ENCODE measurements around the gene PDZRN3. TPM values are rescaled to one million over a fixed set of nuclear protein-coding genes. Genes with fewer than 3 reads are reported as not detected.

Gene PDZRN3
- total RNA-seq, 1 experiment from 2014 or later: 0.17 TPM

DNA sequence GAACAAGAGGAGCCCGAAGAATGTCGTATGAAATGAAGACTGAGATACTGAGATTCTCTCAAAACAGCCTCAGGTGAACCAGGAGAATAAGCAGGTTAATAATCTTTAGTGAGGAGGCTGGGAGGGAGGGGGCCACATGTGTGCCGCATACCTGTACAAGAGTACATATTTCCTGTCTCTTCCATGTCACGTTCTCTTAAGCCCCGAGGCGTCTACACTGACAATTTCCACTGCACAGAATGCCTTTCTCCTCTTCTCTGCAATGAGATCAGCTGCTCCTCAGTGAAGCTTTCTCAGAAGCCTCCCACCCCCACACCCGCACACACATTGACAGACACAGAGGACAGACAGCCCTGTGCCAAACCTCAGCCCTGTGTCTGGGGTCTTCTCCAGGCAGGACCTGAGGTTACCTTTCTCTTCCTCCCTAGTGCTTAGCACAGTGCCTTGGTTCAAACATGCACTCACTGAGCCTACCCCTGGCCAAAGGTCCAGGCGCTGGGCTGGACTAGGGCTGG, 55.4 kb downstream of the PDZRN3 start (continued):
- no peak for TF ChIP-seq ZBTB33 (IDR thresholded peaks at IDR 0.05; ENCODE audit: extremely low read depth, insufficient replicate concordance, low read length)
- no peak for TF ChIP-seq ZFX (IDR thresholded peaks at IDR 0.05)
- no peak for TF ChIP-seq POLR2A (IDR thresholded peaks at IDR 0.05; ENCODE audit: borderline replicate concordance, extremely low read depth, insufficient read depth, insufficient read length)

- ChIA-PET POLR2A (no interaction called here), CTCF (no interaction called here), RAD21 (ENCODE audit: low non-redundant PET in 1 of 2, low total read pairs in 2 of 2, uncharacterized antibody in 2 of 2, unreplicated experiment in 2 of 2) (no interaction called here)
- H3K9me2 ChIP-seq (ENCODE audit: insufficient read depth): no peaks in the 10 kb centered on the region
- no peaks in the 10 kb centered on the region for H3K9me3 ChIP-seq (ENCODE audit: control insufficient read depth in 1 of 2, insufficient read depth in 1 of 2, low read depth in 1 of 2, low read length in 2 of 2)
- H4K20me1 ChIP-seq (ENCODE audit: insufficient read depth): no peaks in the 10 kb centered on the region
- H3K4me1 ChIP-seq (ENCODE audit: control insufficient read depth in 1 of 2, insufficient read depth in 2 of 2, low read length in 2 of 2): no peaks in the 10 kb centered on the region
- intact Hi-C loops (cut with micrococcal nuclease): no loop called here
- BruUV-seq (replicated peaks): no TSS peak
- TF ChIP-seq SRF (IDR thresholded peaks at IDR 0.05; ENCODE audit: low read depth): no peak
- TF ChIP-seq SP1 (IDR thresholded peaks at IDR 0.05; ENCODE audit: low read depth): no peak
- TF ChIP-seq RAD21 (IDR thresholded peaks at IDR 0.05; ENCODE audit: low read depth): no peak
- no peak for TF ChIP-seq TCF7L2 (IDR thresholded peaks at IDR 0.05; ENCODE audit: borderline replicate concordance, extremely low read depth, insufficient read depth, insufficient read length)
- TF ChIP-seq, protein P1, sequence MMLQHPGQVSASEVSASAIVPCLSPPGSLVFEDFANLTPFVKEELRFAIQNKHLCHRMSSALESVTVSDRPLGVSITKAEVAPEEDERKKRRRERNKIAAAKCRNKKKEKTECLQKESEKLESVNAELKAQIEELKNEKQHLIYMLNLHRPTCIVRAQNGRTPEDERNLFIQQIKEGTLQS (IDR thresholded peaks at IDR 0.05): no peak
- TF ChIP-seq, protein P2, sequence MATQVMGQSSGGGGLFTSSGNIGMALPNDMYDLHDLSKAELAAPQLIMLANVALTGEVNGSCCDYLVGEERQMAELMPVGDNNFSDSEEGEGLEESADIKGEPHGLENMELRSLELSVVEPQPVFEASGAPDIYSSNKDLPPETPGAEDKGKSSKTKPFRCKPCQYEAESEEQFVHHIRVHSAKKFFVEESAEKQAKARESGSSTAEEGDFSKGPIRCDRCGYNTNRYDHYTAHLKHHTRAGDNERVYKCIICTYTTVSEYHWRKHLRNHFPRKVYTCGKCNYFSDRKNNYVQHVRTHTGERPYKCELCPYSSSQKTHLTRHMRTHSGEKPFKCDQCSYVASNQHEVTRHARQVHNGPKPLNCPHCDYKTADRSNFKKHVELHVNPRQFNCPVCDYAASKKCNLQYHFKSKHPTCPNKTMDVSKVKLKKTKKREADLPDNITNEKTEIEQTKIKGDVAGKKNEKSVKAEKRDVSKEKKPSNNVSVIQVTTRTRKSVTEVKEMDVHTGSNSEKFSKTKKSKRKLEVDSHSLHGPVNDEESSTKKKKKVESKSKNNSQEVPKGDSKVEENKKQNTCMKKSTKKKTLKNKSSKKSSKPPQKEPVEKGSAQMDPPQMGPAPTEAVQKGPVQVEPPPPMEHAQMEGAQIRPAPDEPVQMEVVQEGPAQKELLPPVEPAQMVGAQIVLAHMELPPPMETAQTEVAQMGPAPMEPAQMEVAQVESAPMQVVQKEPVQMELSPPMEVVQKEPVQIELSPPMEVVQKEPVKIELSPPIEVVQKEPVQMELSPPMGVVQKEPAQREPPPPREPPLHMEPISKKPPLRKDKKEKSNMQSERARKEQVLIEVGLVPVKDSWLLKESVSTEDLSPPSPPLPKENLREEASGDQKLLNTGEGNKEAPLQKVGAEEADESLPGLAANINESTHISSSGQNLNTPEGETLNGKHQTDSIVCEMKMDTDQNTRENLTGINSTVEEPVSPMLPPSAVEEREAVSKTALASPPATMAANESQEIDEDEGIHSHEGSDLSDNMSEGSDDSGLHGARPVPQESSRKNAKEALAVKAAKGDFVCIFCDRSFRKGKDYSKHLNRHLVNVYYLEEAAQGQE (IDR thresholded peaks at IDR 0.05; ENCODE audit: low read depth): no peak
- TF ChIP-seq EZH2phosphoT487 (IDR thresholded peaks at IDR 0.05; ENCODE audit: borderline replicate concordance): no peak
- no peak for TF ChIP-seq JUND (IDR thresholded peaks at IDR 0.05)
- TF ChIP-seq FOSL1 (IDR thresholded peaks at IDR 0.05; ENCODE audit: low read depth): no peak
- no peak for TF ChIP-seq POLR2A (IDR thresholded peaks at IDR 0.05; ENCODE audit: borderline replicate concordance, extremely low read depth, insufficient read depth, insufficient read length)
- no peak for TF ChIP-seq ZNF274 (IDR thresholded peaks at IDR 0.05; ENCODE audit: low read depth, low read length)
- no peak for TF ChIP-seq ELF1 (IDR thresholded peaks at IDR 0.05; ENCODE audit: borderline replicate concordance, low read depth)
- TF ChIP-seq ZBTB33 (IDR thresholded peaks at IDR 0.05; ENCODE audit: extremely low read depth, insufficient replicate concordance, low read length): no peak
- TF ChIP-seq MAX (IDR thresholded peaks at IDR 0.05): no peak
- H3K4me2 ChIP-seq (ENCODE audit: low read length): no peak overlapping the region
- H3K27me3 ChIP-seq (ENCODE audit: insufficient read depth, low read length): no peaks in the 10 kb centered on the region
- H3K4me3 ChIP-seq (replicated peaks in 1 of 2; ENCODE audit: low read depth in 1 of 2, low read length in 2 of 2): no peak overlapping the region
- no peak overlapping the region for H3K27ac ChIP-seq (ENCODE audit: low read depth, low read length)
- H2AFZ ChIP-seq (ENCODE audit: low read depth, low read length, poor library complexity, severe bottlenecking): no peak overlapping the region
- no peaks in the 10 kb centered on the region for H3K36me3 ChIP-seq (ENCODE audit: control insufficient read depth in 1 of 2, insufficient read depth in 2 of 2, low read length in 2 of 2)
- no peak overlapping the region for H3K9ac ChIP-seq (ENCODE audit: low read length)
- no peak for ATAC-seq
- no peak for DNase-seq (ENCODE audit: low read depth, low spot score)
- no peaks in the 10 kb centered on the region for H3K79me2 ChIP-seq (ENCODE audit: insufficient read depth, low read length)
Measured at GRCh38 chr3:73568371-73568862, 56.3 kb downstream of the PDZRN3 start.

All from HCT116 (cell line).